ENCODE measurements around the gene GPER1.
"Not testable (repeated sequence)": the region's sequence is repeated elsewhere in the genome, so short reads cannot be mapped to it uniquely, and the experiment has no call there.

GPER1 gene

GRCh38 chr7:1103789-1104515, 16.0 kb downstream of the GPER1 start:
- no peak for DNase-seq (ENCODE audit: low read depth)

- no peak for DNase-seq (ENCODE audit: low read depth)
Observed at GRCh38 chr7:1104516-1105179, 16.7 kb downstream of the GPER1 start.

- no peak for DNase-seq (ENCODE audit: low read depth)
Observed at GRCh38 chr7:1105189-1105588, 17.3 kb downstream of the GPER1 start.

- no peak for DNase-seq (ENCODE audit: low read depth)
Observed at GRCh38 chr7:1106063-1106792, 18.3 kb downstream of the GPER1 start.

- DNase-seq (ENCODE audit: low read depth) = no peak
Observed at GRCh38 chr7:1106793-1107421, 19.0 kb downstream of the GPER1 start.

GRCh38 chr7:1108264-1108920, 20.5 kb downstream of the GPER1 start:
- no peak for DNase-seq (ENCODE audit: low read depth)

GRCh38 chr7:1109581-1110310, 21.8 kb downstream of the GPER1 start:
- DNase-seq (ENCODE audit: low read depth) = no peak

- no peak for DNase-seq (ENCODE audit: low read depth)
Observed at GRCh38 chr7:1110358-1110757, 22.4 kb downstream of the GPER1 start.

GRCh38 chr7:1111156-1111555, 23.2 kb downstream of the GPER1 start:
- DNase-seq (ENCODE audit: low read depth) = no peak

- peak; percentile 78 for DNase-seq (ENCODE audit: low read depth)
Observed at GRCh38 chr7:1112109-1112508, 24.2 kb downstream of the GPER1 start.

- no peak for DNase-seq (ENCODE audit: low read depth)
Observed at GRCh38 chr7:1112625-1113547, 25.0 kb downstream of the GPER1 start.

- no peak for DNase-seq (ENCODE audit: low read depth)
Observed at GRCh38 chr7:1113548-1113885, 25.6 kb downstream of the GPER1 start.

GRCh38 chr7:1114088-1114487, 26.2 kb downstream of the GPER1 start:
- no peak for DNase-seq (ENCODE audit: low read depth)

- DNase-seq (ENCODE audit: low read depth) = no peak
Observed at GRCh38 chr7:1114505-1114904, 26.6 kb downstream of the GPER1 start.

GRCh38 chr7:1115171-1116045, 27.5 kb downstream of the GPER1 start:
- DNase-seq (ENCODE audit: low read depth) = not testable (repeated sequence)

- not testable (repeated sequence) for DNase-seq (ENCODE audit: low read depth)
Observed at GRCh38 chr7:1116383-1117008, 28.6 kb downstream of the GPER1 start.

GRCh38 chr7:1117321-1117928, 29.5 kb downstream of the GPER1 start:
- no peak for DNase-seq (ENCODE audit: low read depth)

- no peak for DNase-seq (ENCODE audit: low read depth)
Observed at GRCh38 chr7:1119201-1119600, 31.3 kb downstream of the GPER1 start.

Measured in stromal cell of bone marrow (primary cell).